Stomach (tissue), 4 donors: ENCODE measurements around the gene FRMD4B.

ENCODE experiments used
- CTCF ChIP-seq, 7 experiments: fragments of 450-650 bp in 4 of 7; fragments of 200-600 bp in 3 of 7; sonication (generic) in 3 of 7; IDR thresholded peaks; one replicate each; pipeline ENCODE4 v1.5.1; 2016 to 2019; ENCODE audit warnings: antibody characterized with exemption in 7 of 7, control low read depth in 2 of 7, mild to moderate bottlenecking in 1 of 7
- EP300 ChIP-seq: sonication (generic); formaldehyde crosslinking; IDR thresholded peaks from one replicate; pipeline ENCODE4 v1.6.1; 2017; ENCODE audit warnings: antibody characterized with exemption
- POLR2A ChIP-seq, 4 donors: fragments of 450-650 bp; IDR thresholded peaks; one replicate each; pipeline ENCODE4 v1.6.1; 2016; ENCODE audit warnings: antibody characterized with exemption in 4 of 4, control low read depth in 2 of 4, mild to moderate bottlenecking in 1 of 4, moderate library complexity in 1 of 4

- no peak for TF ChIP-seq POLR2A (IDR thresholded peaks at IDR 0.05)
- TF ChIP-seq CTCF (IDR thresholded peaks at IDR 0.05): no peak
- TF ChIP-seq EP300: no peak
Observed at GRCh38 chr3:69313251-69313650, 72.6 kb downstream of the FRMD4B start.
